Endodermal cell (in vitro differentiated cells): ENCODE data around the gene POMGNT1. TPM values are rescaled to one million over a fixed set of nuclear protein-coding genes. Genes with fewer than 3 reads are reported as not detected.

Experiments used
- DNase-seq: peaks from one replicate; pipeline ENCODE4 v3.0.0-alpha.2; 2017
- H3K27ac ChIP-seq: 2 replicates; pipeline ENCODE4 v1.5.1; 2013; ENCODE audit warnings: mild to moderate bottlenecking, low read depth, low read length, moderate library complexity
- H3K27me3 ChIP-seq: 2 replicates; pipeline ENCODE4 v1.6.1; 2013; ENCODE audit warnings: mild to moderate bottlenecking, low read length, moderate library complexity; ENCODE audit not compliant: insufficient read depth, control insufficient read depth, poor library complexity, severe bottlenecking
- H3K36me3 ChIP-seq: 2 replicates; pipeline ENCODE4 v1.7.0; 2013; ENCODE audit warnings: mild to moderate bottlenecking, low read length, moderate library complexity; ENCODE audit not compliant: control insufficient read depth, insufficient read depth
- H3K4me1 ChIP-seq: one replicate; pipeline ENCODE4 v1.7.0; 2013; ENCODE audit warnings: low read length; ENCODE audit not compliant: control insufficient read depth, insufficient read depth
- H3K4me3 ChIP-seq: 2 replicates; pipeline ENCODE4 v1.5.1; 2013; ENCODE audit warnings: mild to moderate bottlenecking, low read length, moderate library complexity
- H3K9ac ChIP-seq: 2 replicates; pipeline ENCODE4 v1.6.1; 2013; ENCODE audit warnings: mild to moderate bottlenecking, low read length, moderate library complexity; ENCODE audit not compliant: poor library complexity, severe bottlenecking; ENCODE audit errors: extremely low read depth
- H3K9me3 ChIP-seq: 2 replicates; pipeline ENCODE4 v1.6.1; 2013; ENCODE audit warnings: mild to moderate bottlenecking, low read length, moderate library complexity; ENCODE audit not compliant: control insufficient read depth
- H3K27ac Mint-ChIP-seq: 2 replicates; pipeline ENCODE4 v1.8.0; 2020; ENCODE audit warnings: mixed read lengths
- H3K27me3 Mint-ChIP-seq: 2 replicates; pipeline ENCODE4 v1.8.0; 2021; ENCODE audit warnings: mild to moderate bottlenecking, mixed read lengths; ENCODE audit not compliant: insufficient read depth
- H3K36me3 Mint-ChIP-seq: 2 replicates; pipeline ENCODE4 v1.8.0; 2020; ENCODE audit warnings: low read depth, mixed read lengths
- H3K4me1 Mint-ChIP-seq: 2 replicates; pipeline ENCODE4 v1.8.0; 2020; ENCODE audit warnings: mixed read lengths
- H3K4me3 Mint-ChIP-seq: 2 replicates; pipeline ENCODE4 v1.8.0; 2020; ENCODE audit warnings: mild to moderate bottlenecking, moderate library complexity, mixed read lengths
- H3K9me3 Mint-ChIP-seq: 2 replicates; pipeline ENCODE4 v1.8.0; 2020; ENCODE audit warnings: mild to moderate bottlenecking, mixed read lengths
- CTCF ChIP-seq: fragments of 200-600 bp; sonication (generic); conservative IDR thresholded peaks from 2 replicates; pipeline ENCODE4 v1.5.0; 2021; ENCODE audit warnings: antibody characterized with exemption, mild to moderate bottlenecking
- WGBS, 2 experiments: methylation state at CpG; one replicate each; pipeline versions ENCODE4 v1.1.5 to v1.1.7; 2013; ENCODE audit warnings: missing lambda C conversion rate in 2 of 2, mixed read lengths in 1 of 2; ENCODE audit not compliant: insufficient coverage in 1 of 2, insufficient read length in 1 of 2; 5-methylcytosine and 5-hydroxymethylcytosine counted together
- total RNA-seq, 2 donors: library from RNA; stranded (reverse); fragmentation: NEBNext Ultra II Directional in 1 of 2; extraction: Animal tissue kit (Norgen Biotek cat#: 25700) in 1 of 2; gene quantifications; 2 replicates in 1 of 2; 3 replicates in 1 of 2; pipeline ENCODE4 v1.2.1, GENCODE V29; 2021

The POMGNT1 gene
- total RNA-seq, 2 donors from 2014 or later: 101 TPM

GRCh38 chr1:46160212-46160611 is 38.0 kb downstream of the POMGNT1 start:
- WGBS, 2 experiments: 82 to 100% methylated on average over 1 of the region's 1 CpG
- Mint-ChIP-seq H3K36me3 (no peaks in the 10 kb centered on the region), H3K27me3 (peaks cover 7% of the 10 kb centered on the region), H3K4me1 (no peaks in the 10 kb centered on the region), H3K4me3 (no peak overlapping the region), H3K9me3 (no peaks in the 10 kb centered on the region), H3K27ac (no peak overlapping the region)
- TF ChIP-seq CTCF: no peak
- no peak overlapping the region for H3K27ac ChIP-seq
- no peak overlapping the region for H3K9ac ChIP-seq
- no peaks in the 10 kb centered on the region for H3K4me1 ChIP-seq
- H3K4me3 ChIP-seq: no peak overlapping the region
- no peaks in the 10 kb centered on the region for H3K9me3 ChIP-seq
- H3K36me3 ChIP-seq: no peaks in the 10 kb centered on the region
- H3K27me3 ChIP-seq: no peaks in the 10 kb centered on the region
- no peak for DNase-seq

- Histone ChIP-seq H3K27ac (no peak overlapping the region), H3K36me3 (no peaks in the 10 kb centered on the region), H3K4me1 (no peaks in the 10 kb centered on the region), H3K9me3 (no peaks in the 10 kb centered on the region), H3K27me3 (no peaks in the 10 kb centered on the region), H3K4me3 (no peak overlapping the region), H3K9ac (no peak overlapping the region)
- TF ChIP-seq CTCF: no peak
- Mint-ChIP-seq H3K27me3 (peaks cover 3% of the 10 kb centered on the region), H3K9me3 (no peaks in the 10 kb centered on the region), H3K4me3 (no peak overlapping the region), H3K36me3 (no peaks in the 10 kb centered on the region), H3K4me1 (no peaks in the 10 kb centered on the region), H3K27ac (no peak overlapping the region)
- no peak for DNase-seq
- 89 to 90% methylated on average over 3 of the region's 3 CpGs for WGBS, 2 experiments
These were observed 38.7 kb downstream of the POMGNT1 start for GRCh38 chr1:46159516-46159915.

- WGBS, 2 experiments: 92 to 94% methylated on average over 11 to 13 of the region's 13 CpGs
- no peaks in the 10 kb centered on the region for H3K9me3 Mint-ChIP-seq
- H3K36me3 Mint-ChIP-seq: no peaks in the 10 kb centered on the region
- TF ChIP-seq CTCF: no peak
- Histone ChIP-seq H3K4me3 (no peak overlapping the region), H3K27ac (no peak overlapping the region), H3K27me3 (no peaks in the 10 kb centered on the region), H3K4me1 (no peaks in the 10 kb centered on the region), H3K36me3 (no peaks in the 10 kb centered on the region), H3K9ac (no peak overlapping the region), H3K9me3 (no peaks in the 10 kb centered on the region)
- no peak overlapping the region for H3K27ac Mint-ChIP-seq
- no peak for DNase-seq
- H3K4me1 Mint-ChIP-seq: no peaks in the 10 kb centered on the region
- H3K4me3 Mint-ChIP-seq: no peak overlapping the region
- H3K27me3 Mint-ChIP-seq: peaks cover 3% of the 10 kb centered on the region
These were observed 39.6 kb downstream of the POMGNT1 start for GRCh38 chr1:46158312-46159281.
